SK-N-SH treated with all-trans-retinoic acid at 6 μM for 48 hours (cell line): ENCODE measurements around the gene ICA1.

Source experiments
- ARNTL ChIP-seq: fragments of 450-650 bp; formaldehyde crosslinking; IDR thresholded peaks from 2 replicates; pipeline ENCODE4 v1.5.0; 2020; ENCODE audit warnings: low read depth, mild to moderate bottlenecking, moderate library complexity, borderline replicate concordance
- BACH2 ChIP-seq: fragments of 250-450 bp; sonication (Bioruptor Pico); IDR thresholded peaks from 2 replicates; pipeline ENCODE4 v1.9.0; 2021; ENCODE audit warnings: mild to moderate bottlenecking, borderline replicate concordance
- GLIS3 ChIP-seq: fragments of 250-450 bp; sonication (Bioruptor Pico); IDR thresholded peaks from 2 replicates; pipeline ENCODE4 v1.5.0; 2020; ENCODE audit warnings: mild to moderate bottlenecking, moderate library complexity
- ISL1 ChIP-seq: fragments of 250-450 bp; sonication (Bioruptor Pico); IDR thresholded peaks from 2 replicates; pipeline ENCODE4 v2.1.2; 2022; ENCODE audit warnings: mild to moderate bottlenecking, moderate library complexity
- RARB ChIP-seq: fragments of 250-450 bp; sonication (Bioruptor Pico); IDR thresholded peaks from 2 replicates; pipeline ENCODE4 v1.8.0; 2021; ENCODE audit warnings: mild to moderate bottlenecking, moderate library complexity
- SNAI2 ChIP-seq: fragments of 250-450 bp; sonication (Bioruptor Pico); IDR thresholded peaks from 2 replicates; pipeline ENCODE4 v1.5.0; 2020; ENCODE audit warnings: mild to moderate bottlenecking, moderate library complexity

DNA sequence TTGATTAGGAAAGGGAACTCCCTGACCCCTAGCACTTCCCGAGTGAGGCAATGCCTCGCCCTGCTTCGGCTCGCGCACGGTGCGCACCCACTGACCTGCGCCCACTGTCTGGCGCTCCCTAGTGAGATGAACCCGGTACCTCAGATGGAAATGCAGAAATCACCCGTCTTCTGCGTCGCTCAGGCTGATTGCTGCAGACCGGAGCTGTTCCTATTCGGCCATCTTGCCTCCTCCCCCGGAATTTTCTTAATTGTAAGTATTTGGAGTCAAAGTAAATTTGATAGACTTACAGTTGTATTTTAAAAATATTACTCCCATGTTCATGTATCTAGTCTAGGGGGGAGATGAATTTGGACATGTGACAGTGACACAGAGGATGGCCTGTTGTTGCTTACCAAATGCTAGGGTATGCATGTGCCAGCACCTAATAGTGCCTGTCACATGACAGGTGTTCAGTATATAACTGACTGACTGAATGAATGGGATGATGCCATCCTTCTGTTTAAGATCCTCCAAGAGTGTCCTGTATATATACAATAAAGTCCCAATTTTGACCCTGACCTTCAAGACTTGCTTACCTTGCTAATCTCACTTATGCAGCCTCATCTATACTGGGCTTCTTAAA lies 42.0 kb upstream of the ICA1 start:
- no peak for TF ChIP-seq ISL1 (CRISPR knock-in tag)
- no peak for TF ChIP-seq RARB (CRISPR knock-in tag)
- TF ChIP-seq ARNTL = no peak
- no peak for TF ChIP-seq SNAI2 (CRISPR knock-in tag)
- TF ChIP-seq GLIS3 (CRISPR knock-in tag) = no peak
- no peak for TF ChIP-seq BACH2 (CRISPR knock-in tag)
